SK-N-SH treated with all-trans-retinoic acid at 6 μM for 48 hours (cell line): ENCODE data around the gene RBM12.

Experiments used
- ATAC-seq: fragments of 200-7000 bp; cut with Tn5 transposase; 3 replicates; pipeline ENCODE4 v1.9.1; 2020; ENCODE audit warnings: mild to moderate bottlenecking, moderate library complexity
- BACH2 ChIP-seq: fragments of 250-450 bp; sonication (Bioruptor Pico); IDR thresholded peaks from 2 replicates; pipeline ENCODE4 v1.9.0; 2021; ENCODE audit warnings: mild to moderate bottlenecking, borderline replicate concordance
- CREB5 ChIP-seq: fragments of 250-450 bp; sonication (Bioruptor Pico); IDR thresholded peaks from 2 replicates; pipeline ENCODE4 v1.5.1; 2020; ENCODE audit warnings: low read depth, mild to moderate bottlenecking, moderate library complexity
- CSDC2 ChIP-seq: fragments of 250-450 bp; sonication (Bioruptor Pico); IDR thresholded peaks from 2 replicates; pipeline ENCODE4 v1.5.0; 2020; ENCODE audit warnings: mild to moderate bottlenecking, moderate library complexity
- CSRNP3 ChIP-seq: fragments of 250-450 bp; sonication (Bioruptor Pico); IDR thresholded peaks from 2 replicates; pipeline ENCODE4 v1.5.1; 2021; ENCODE audit warnings: mild to moderate bottlenecking, moderate library complexity
- GLIS3 ChIP-seq: fragments of 250-450 bp; sonication (Bioruptor Pico); IDR thresholded peaks from 2 replicates; pipeline ENCODE4 v1.5.0; 2020; ENCODE audit warnings: mild to moderate bottlenecking, moderate library complexity
- ISL1 ChIP-seq: fragments of 250-450 bp; sonication (Bioruptor Pico); IDR thresholded peaks from 2 replicates; pipeline ENCODE4 v2.1.2; 2022; ENCODE audit warnings: mild to moderate bottlenecking, moderate library complexity
- OSR1 ChIP-seq: fragments of 250-450 bp; sonication (Bioruptor Pico); IDR thresholded peaks from 2 replicates; pipeline ENCODE4 v1.8.0; 2022; ENCODE audit warnings: moderate library complexity, mild to moderate bottlenecking, inconsistent platforms
- PPARA ChIP-seq: fragments of 250-450 bp; sonication (Bioruptor Pico); IDR thresholded peaks from 2 replicates; pipeline ENCODE4 v1.5.0; 2020; ENCODE audit warnings: mild to moderate bottlenecking, borderline replicate concordance
- RARB ChIP-seq: fragments of 250-450 bp; sonication (Bioruptor Pico); IDR thresholded peaks from 2 replicates; pipeline ENCODE4 v1.8.0; 2021; ENCODE audit warnings: mild to moderate bottlenecking, moderate library complexity
- SNAI2 ChIP-seq: fragments of 250-450 bp; sonication (Bioruptor Pico); IDR thresholded peaks from 2 replicates; pipeline ENCODE4 v1.5.0; 2020; ENCODE audit warnings: mild to moderate bottlenecking, moderate library complexity
- TCF4 ChIP-seq: fragments of 250-450 bp; sonication (Bioruptor Pico); IDR thresholded peaks from 2 replicates; pipeline ENCODE4 v1.8.0; 2021; ENCODE audit warnings: mild to moderate bottlenecking, moderate library complexity, borderline replicate concordance
- TOX ChIP-seq: fragments of 250-450 bp; sonication (Bioruptor Pico); IDR thresholded peaks from 2 replicates; pipeline ENCODE4 v1.8.0; 2021; ENCODE audit warnings: mild to moderate bottlenecking, moderate library complexity, borderline replicate concordance
- TSHZ2 ChIP-seq: fragments of 250-450 bp; sonication (Bioruptor Pico); IDR thresholded peaks from 2 replicates; pipeline ENCODE4 v1.5.0; 2020; ENCODE audit warnings: mild to moderate bottlenecking, moderate library complexity
- ZFP3 ChIP-seq: fragments of 250-450 bp; sonication (Bioruptor Pico); IDR thresholded peaks from 2 replicates; pipeline ENCODE4 v1.5.0; 2020; ENCODE audit warnings: mild to moderate bottlenecking, moderate library complexity
- ZFP30 ChIP-seq: fragments of 450-650 bp; formaldehyde crosslinking; IDR thresholded peaks from 2 replicates; pipeline ENCODE4 v1.5.0; 2022; ENCODE audit warnings: mild to moderate bottlenecking, moderate library complexity
- ZNF565 ChIP-seq: fragments of 450-650 bp; formaldehyde crosslinking; conservative IDR thresholded peaks from 2 replicates; pipeline ENCODE4 v1.5.0; 2020; ENCODE audit warnings: low read depth, mild to moderate bottlenecking, moderate library complexity
- ZNF70 ChIP-seq: fragments of 450-650 bp; formaldehyde crosslinking; IDR thresholded peaks from 2 replicates; pipeline ENCODE4 v1.5.0; 2020; ENCODE audit warnings: mild to moderate bottlenecking, moderate library complexity
- ZNF8 ChIP-seq: fragments of 450-650 bp; formaldehyde crosslinking; IDR thresholded peaks from 2 replicates; pipeline ENCODE4 v1.5.0; 2020; ENCODE audit warnings: mild to moderate bottlenecking, moderate library complexity
- TF ChIP-seq, protein P1 (sequence below): fragments of 250-450 bp; sonication (Bioruptor Pico); IDR thresholded peaks from 2 replicates; pipeline ENCODE4 v1.8.0; 2020; ENCODE audit warnings: mild to moderate bottlenecking, moderate library complexity, borderline replicate concordance
- TF ChIP-seq, protein P2 (sequence below): fragments of 250-450 bp; sonication (Bioruptor Pico); IDR thresholded peaks from 2 replicates; pipeline ENCODE4 v1.8.0; 2021; ENCODE audit warnings: low read depth, mild to moderate bottlenecking, moderate library complexity, borderline replicate concordance

The RBM12 gene

GRCh38 chr20:35621560-35621946, 43.1 kb downstream of the RBM12 start:
- ATAC-seq, result no peak
- TF ChIP-seq, protein P1, sequence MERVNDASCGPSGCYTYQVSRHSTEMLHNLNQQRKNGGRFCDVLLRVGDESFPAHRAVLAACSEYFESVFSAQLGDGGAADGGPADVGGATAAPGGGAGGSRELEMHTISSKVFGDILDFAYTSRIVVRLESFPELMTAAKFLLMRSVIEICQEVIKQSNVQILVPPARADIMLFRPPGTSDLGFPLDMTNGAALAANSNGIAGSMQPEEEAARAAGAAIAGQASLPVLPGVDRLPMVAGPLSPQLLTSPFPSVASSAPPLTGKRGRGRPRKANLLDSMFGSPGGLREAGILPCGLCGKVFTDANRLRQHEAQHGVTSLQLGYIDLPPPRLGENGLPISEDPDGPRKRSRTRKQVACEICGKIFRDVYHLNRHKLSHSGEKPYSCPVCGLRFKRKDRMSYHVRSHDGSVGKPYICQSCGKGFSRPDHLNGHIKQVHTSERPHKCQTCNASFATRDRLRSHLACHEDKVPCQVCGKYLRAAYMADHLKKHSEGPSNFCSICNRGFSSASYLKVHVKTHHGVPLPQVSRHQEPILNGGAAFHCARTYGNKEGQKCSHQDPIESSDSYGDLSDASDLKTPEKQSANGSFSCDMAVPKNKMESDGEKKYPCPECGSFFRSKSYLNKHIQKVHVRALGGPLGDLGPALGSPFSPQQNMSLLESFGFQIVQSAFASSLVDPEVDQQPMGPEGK (CRISPR knock-in tag), result no peak
- TF ChIP-seq RARB (no peak), PPARA (CRISPR knock-in tag) (no peak), TSHZ2 (CRISPR knock-in tag) (no peak), OSR1 (no peak), SNAI2 (CRISPR knock-in tag) (no peak), ISL1 (CRISPR knock-in tag) (no peak), BACH2 (no peak), CSRNP3 (CRISPR knock-in tag) (no peak), ZNF70 (CRISPR knock-in tag) (no peak), GLIS3 (CRISPR knock-in tag) (no peak)

DNA sequence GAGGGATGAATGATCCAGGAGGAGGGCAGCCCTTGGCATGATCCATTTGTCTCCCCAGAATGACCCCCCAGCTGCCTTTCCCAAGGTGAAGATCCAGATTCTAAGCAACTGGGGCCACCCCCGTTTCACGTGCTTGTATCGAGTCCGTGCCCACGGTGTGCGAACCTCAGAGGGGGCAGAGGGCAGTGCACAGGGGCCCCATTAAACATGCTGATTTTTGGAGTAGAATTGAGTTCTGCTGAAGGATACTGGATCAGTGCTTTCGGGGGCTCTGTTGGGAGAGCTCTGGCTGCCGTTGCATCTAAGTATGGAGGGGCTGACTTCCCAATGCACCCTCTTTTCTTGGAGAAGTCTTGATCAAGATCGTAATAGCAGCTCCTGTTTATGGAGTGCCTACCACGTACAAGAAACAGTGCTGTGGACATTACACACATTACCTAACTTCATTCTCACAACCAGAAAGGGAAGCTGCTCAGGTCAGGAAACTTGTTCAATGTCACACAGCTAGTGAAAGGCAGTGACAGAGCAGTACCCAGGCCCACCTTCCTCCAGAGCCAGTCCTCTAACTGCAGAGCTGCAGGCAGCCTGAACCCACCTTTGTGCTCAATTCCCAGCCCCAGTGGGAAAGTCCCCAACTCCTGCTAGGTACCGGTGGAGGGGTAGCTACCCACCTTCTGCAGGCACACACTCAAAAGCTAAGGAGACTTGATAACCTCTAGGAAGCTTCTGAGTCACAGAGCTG, 43.7 kb downstream of the RBM12 start:
- no peak for ATAC-seq
- TF ChIP-seq ZNF8 (CRISPR knock-in tag), result no peak
- no peak for TF ChIP-seq GLIS3 (CRISPR knock-in tag)
- no peak for TF ChIP-seq ZNF565 (CRISPR knock-in tag)
- TF ChIP-seq TSHZ2 (CRISPR knock-in tag), result no peak
- no peak for TF ChIP-seq PPARA (CRISPR knock-in tag)
- no peak for TF ChIP-seq ZFP30 (CRISPR knock-in tag)
- TF ChIP-seq TCF4 (CRISPR knock-in tag), result no peak
- no peak for TF ChIP-seq CSDC2 (CRISPR knock-in tag)
- TF ChIP-seq, protein P2, sequence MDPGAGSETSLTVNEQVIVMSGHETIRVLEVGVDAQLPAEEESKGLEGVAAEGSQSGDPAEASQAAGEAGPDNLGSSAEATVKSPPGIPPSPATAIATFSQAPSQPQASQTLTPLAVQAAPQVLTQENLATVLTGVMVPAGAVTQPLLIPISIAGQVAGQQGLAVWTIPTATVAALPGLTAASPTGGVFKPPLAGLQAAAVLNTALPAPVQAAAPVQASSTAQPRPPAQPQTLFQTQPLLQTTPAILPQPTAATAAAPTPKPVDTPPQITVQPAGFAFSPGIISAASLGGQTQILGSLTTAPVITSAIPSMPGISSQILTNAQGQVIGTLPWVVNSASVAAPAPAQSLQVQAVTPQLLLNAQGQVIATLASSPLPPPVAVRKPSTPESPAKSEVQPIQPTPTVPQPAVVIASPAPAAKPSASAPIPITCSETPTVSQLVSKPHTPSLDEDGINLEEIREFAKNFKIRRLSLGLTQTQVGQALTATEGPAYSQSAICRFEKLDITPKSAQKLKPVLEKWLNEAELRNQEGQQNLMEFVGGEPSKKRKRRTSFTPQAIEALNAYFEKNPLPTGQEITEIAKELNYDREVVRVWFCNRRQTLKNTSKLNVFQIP (CRISPR knock-in tag), result no peak
- no peak for TF ChIP-seq CREB5 (CRISPR knock-in tag)
- TF ChIP-seq RARB, result no peak
- TF ChIP-seq ZFP3 (CRISPR knock-in tag), result no peak
- TF ChIP-seq OSR1, result no peak
- TF ChIP-seq CSRNP3 (CRISPR knock-in tag), result no peak
- TF ChIP-seq TOX (CRISPR knock-in tag), result no peak
- no peak for TF ChIP-seq SNAI2 (CRISPR knock-in tag)
